Transverse colon (tissue), 4 donors: Measurements from ENCODE around the gene LSR.

Source experiments
- EP300 ChIP-seq: sonication (generic); formaldehyde crosslinking; IDR thresholded peaks from one replicate; pipeline ENCODE4 v1.6.1; 2017; ENCODE audit warnings: antibody characterized with exemption, low read depth
- POLR2AphosphoS5 ChIP-seq, 3 donors: sonication (generic); formaldehyde crosslinking; IDR thresholded peaks; one replicate each; pipeline ENCODE4 v1.6.1; 2016; ENCODE audit warnings: antibody characterized with exemption in 3 of 3
- TF ChIP-seq, protein P1 (sequence below), 5 experiments: fragments of 200-600 bp in 3 of 5; fragments of 450-650 bp in 2 of 5; sonication (generic) in 3 of 5; IDR thresholded peaks; 1 replicate in 2 of 5; 2 replicates in 3 of 5; pipeline ENCODE4 v1.5.1; 2016 to 2017; ENCODE audit warnings: antibody characterized with exemption in 5 of 5, inconsistent platforms in 3 of 5, mild to moderate bottlenecking in 2 of 5, moderate library complexity in 1 of 5

DNA sequence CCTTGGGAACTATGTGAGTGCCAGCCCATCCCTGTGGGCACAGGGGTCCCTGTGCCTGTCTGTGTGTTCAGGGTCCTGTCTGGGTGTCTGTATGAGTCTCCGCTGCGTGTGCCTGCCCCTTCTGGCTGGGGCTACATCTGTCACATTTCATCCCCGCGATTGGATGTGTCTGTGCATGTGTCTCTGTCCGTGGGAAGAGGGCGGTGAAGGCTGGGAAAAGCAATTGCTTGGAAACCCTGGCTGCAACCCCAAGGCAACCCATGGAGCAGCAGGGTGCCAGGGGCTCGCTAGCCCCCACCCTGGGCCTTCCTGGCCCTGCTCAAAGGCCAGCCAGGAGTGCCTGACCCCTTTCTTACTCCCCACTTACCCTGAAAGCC is 44.5 kb downstream of the LSR start:
- TF ChIP-seq, protein P1, sequence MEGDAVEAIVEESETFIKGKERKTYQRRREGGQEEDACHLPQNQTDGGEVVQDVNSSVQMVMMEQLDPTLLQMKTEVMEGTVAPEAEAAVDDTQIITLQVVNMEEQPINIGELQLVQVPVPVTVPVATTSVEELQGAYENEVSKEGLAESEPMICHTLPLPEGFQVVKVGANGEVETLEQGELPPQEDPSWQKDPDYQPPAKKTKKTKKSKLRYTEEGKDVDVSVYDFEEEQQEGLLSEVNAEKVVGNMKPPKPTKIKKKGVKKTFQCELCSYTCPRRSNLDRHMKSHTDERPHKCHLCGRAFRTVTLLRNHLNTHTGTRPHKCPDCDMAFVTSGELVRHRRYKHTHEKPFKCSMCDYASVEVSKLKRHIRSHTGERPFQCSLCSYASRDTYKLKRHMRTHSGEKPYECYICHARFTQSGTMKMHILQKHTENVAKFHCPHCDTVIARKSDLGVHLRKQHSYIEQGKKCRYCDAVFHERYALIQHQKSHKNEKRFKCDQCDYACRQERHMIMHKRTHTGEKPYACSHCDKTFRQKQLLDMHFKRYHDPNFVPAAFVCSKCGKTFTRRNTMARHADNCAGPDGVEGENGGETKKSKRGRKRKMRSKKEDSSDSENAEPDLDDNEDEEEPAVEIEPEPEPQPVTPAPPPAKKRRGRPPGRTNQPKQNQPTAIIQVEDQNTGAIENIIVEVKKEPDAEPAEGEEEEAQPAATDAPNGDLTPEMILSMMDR (IDR thresholded peaks at IDR 0.05), result no peak
- no peak for TF ChIP-seq POLR2AphosphoS5 (IDR thresholded peaks at IDR 0.05)
- no peak for TF ChIP-seq EP300
